ENCODE data around the gene ISX.
"Not testable (repeated sequence)": the region's sequence is repeated elsewhere in the genome, so short reads cannot be mapped to it uniquely, and the experiment has no call there.

Gene ISX

GRCh38 chr22:35065796-35066218 lies at the start of gene ISX:
ISX (plus strand) TSS chr22:35066158; CDS start chr22:35067088, 930 bp downstream.
- DNase-seq (ENCODE audit: low read depth, low spot score) = no peak

- no peak for DNase-seq (ENCODE audit: low read depth, low spot score)
Measured at GRCh38 chr22:35016909-35017308, 49.0 kb upstream of the ISX start.

GRCh38 chr22:35018995-35019394 lies 47.0 kb upstream of the ISX start:
- no peak for DNase-seq (ENCODE audit: low read depth, low spot score)

DNA sequence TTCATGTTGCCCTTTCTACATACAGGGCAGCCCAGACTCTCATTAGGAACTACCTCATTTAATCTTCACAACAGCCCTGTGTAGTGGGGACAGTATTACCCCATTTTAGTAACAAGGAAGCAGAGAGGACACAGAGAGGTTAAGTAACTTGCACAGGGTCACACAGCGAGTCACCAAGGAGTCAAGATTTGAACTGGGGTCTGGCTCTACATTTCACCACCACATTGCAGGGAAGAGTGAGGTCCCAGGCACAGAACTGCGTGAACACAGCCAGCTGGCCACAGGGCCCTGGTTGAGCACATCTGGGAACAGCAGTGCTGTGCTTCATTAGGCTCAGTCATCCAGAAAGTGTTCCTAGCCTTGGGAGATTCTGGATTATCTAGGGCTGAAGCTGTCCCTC lies 45.4 kb upstream of the ISX start:
- no peak for DNase-seq (ENCODE audit: low read depth, low spot score)

GRCh38 chr22:35021161-35021560 lies 44.8 kb upstream of the ISX start:
- no peak for DNase-seq (ENCODE audit: low read depth, low spot score)

- no peak for DNase-seq (ENCODE audit: low read depth, low spot score)
Measured at GRCh38 chr22:35022291-35022690, 43.7 kb upstream of the ISX start.

- DNase-seq (ENCODE audit: low read depth, low spot score) = no peak
Measured at GRCh38 chr22:35023692-35024363, 42.1 kb upstream of the ISX start.

DNA sequence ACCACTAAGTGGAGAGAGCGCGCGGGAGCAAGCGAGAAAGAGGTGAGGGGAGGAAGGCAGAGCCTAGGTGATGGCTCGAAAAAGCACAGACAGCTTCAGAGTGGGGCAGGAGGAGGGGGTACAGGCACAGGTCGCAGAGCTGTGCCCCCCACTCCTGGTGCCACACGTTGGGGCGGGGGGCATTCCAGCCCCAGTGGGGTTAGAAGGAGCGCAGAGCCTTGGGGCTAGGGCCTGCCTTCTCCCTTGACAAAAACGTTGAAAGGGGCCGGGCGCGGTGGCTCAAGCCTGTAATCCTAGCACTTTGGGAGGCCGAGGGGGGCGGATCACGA lies 41.6 kb upstream of the ISX start:
- no peak for DNase-seq (ENCODE audit: low read depth, low spot score)

GRCh38 chr22:35030112-35030511 lies 35.8 kb upstream of the ISX start:
- not testable (repeated sequence) for DNase-seq (ENCODE audit: low read depth, low spot score)

GRCh38 chr22:35032571-35032970 lies 33.4 kb upstream of the ISX start:
- DNase-seq (ENCODE audit: low read depth, low spot score) = no peak

DNA sequence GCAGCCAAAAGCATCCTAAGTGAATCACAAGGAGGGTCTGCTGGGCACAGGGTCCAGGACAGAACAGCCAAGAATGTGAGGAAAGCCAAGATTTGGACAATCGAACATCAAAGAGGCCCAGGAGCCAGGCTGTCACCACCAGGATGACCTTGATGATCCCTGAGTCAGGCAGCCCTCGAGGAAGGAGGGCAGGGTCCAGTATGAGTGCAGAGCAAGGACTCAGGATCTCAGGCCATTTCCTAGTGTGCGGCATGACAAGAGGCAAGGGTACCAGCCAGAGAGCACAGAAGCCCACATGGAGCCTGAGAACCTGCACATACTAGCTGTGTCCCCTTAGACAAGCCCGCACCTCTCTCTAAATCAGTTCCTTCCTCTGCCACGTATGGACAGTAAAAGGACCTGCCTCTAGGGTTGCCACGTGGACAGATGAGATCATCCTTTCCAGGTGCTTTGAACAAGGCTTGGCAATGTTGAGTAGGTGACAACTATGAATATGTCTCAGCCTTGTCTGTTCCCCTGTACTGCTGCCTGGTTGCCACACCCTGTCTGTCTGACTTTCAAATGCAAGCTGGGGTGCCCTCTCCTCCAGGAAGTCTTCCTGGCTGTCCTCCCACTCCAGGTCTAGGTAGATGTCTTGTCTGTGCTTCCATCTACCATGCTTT lies 32.2 kb upstream of the ISX start:
- no peak for DNase-seq (ENCODE audit: low read depth, low spot score)

GRCh38 chr22:35034963-35035362 lies 31.0 kb upstream of the ISX start:
- DNase-seq (ENCODE audit: low read depth, low spot score) = no peak

GRCh38 chr22:35037089-35037488 lies 28.9 kb upstream of the ISX start:
- no peak for DNase-seq (ENCODE audit: low read depth, low spot score)

- no peak for DNase-seq (ENCODE audit: low read depth, low spot score)
Measured at GRCh38 chr22:35039625-35040024, 26.3 kb upstream of the ISX start.

DNA sequence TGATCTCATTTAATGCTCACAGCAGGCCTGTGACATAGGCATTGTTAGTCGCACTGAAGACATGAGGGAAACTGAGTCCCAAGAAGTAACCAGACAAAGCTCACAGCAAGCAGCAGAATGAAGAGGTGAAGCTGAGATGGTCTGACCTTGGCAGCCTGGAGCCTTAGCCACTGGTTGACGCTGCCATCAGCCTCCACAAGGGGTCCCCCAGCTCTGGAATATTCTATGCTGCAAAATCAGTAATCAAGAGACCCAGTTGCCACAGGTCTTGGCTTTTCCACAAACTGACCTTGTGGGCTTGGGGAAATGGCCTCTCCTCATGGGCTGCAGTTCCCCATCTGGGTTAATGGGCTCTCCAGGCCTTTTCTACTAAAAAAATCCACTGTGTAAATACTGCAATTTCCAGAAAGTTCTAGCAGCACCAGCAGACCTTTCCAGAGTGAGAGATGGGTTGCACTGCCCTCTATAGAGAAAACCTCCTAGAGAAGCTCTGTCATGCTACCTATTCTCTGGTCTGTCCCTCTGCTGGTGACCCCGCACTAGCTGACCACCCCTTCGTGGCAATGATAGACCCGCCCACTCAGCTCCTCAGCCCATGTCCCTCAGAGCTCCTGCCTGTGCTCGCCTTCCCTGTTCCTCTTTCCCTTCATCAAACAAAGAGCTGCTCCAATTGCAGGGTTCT lies 22.6 kb upstream of the ISX start:
- no peak for DNase-seq (ENCODE audit: low read depth, low spot score)

GRCh38 chr22:35043934-35044319 lies 22.0 kb upstream of the ISX start:
- DNase-seq (ENCODE audit: low read depth, low spot score) = no peak

DNA sequence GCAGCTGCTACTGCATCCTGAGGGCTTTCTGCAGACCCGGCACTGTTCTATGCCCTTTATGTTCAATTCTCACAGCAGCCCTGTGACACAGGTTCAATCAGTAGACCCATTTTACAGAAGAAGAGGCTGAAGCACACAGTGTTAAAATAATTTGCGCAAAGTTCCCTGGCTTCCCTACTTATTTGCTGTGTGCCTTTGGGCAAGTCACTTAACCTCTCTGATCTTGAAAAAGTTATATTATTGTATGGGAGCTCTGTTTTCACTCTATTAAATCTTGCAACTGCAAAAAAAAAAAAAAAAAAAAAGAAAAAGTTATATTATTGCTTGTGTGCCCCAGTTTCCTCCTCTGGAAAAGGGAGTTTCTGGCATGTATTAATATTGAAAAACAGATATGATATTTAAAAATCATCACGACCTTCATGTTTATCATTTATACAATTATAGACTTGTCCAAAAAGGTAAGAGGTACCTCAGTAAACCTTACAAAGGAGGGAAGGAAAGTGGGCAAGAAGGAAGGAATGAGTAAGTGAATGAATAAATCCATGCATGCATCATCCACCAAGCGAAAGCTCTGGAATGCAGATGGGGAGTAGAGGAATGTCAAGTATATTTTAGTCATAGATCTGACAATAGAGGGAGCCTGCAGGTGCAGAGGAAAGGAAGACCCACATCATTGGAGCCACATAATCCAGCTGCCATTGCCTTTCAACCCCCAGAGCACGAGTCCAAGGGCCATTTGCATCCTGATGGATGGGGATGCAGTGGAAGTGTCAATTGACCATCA lies 21.2 kb upstream of the ISX start:
- no peak for DNase-seq (ENCODE audit: low read depth, low spot score)

- no peak for DNase-seq (ENCODE audit: low read depth, low spot score)
Measured at GRCh38 chr22:35045451-35045850, 20.5 kb upstream of the ISX start.

DNA sequence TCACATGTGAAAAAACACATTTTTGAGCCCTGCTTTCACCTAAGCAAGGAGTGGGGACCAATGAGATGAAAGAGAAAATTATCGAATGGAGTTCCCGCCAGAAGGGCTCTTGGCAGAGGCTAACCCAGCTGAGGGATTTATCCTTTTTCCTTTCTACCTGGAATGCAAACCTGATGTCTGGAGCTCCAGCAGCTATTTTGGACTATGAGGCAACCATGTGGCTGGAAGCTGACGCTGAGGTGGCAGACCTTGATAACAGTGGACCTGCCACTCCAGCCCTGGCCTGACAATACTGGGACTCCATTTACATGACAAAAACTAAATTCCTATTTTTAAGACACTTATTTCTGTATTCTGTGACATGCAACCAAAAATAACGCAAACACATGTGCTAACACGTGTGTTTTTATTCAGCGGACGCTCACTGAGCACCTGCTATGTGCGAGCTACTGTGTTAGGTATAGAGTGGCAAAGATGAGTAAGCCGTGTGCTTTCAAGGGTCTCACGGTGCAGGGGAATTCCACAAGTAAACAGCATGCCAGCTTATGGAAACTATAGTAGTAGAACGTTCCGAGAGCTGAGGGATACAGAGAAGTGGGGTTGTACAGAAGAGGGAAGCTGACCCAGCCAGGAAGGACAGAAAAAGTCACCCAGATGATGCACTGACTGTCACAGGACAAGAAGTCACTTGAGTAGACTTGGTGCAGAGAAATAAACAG lies 19.1 kb upstream of the ISX start:
- no peak for DNase-seq (ENCODE audit: low read depth, low spot score)

- DNase-seq (ENCODE audit: low read depth, low spot score) = not testable (repeated sequence)
Measured at GRCh38 chr22:35050038-35050437, 15.9 kb upstream of the ISX start.

- DNase-seq (ENCODE audit: low read depth, low spot score) = no peak
Measured at GRCh38 chr22:35051013-35051535, 14.9 kb upstream of the ISX start.
